Raji (cell line): ENCODE measurements around the gene TBX18.

Source experiments
- POLR2A ChIP-seq: IDR thresholded peaks from 2 replicates; pipeline ENCODE4 v1.6.1; 2011; ENCODE audit warnings: low read depth, low read length, control low read depth; ENCODE audit not compliant: insufficient read depth

The TBX18 gene

GRCh38 chr6:84681693-84682326, 82.6 kb downstream of the TBX18 start:
- TF ChIP-seq POLR2A = no peak

- TF ChIP-seq POLR2A = no peak
Observed at GRCh38 chr6:84675651-84676050, 88.7 kb downstream of the TBX18 start.

- TF ChIP-seq POLR2A = no peak
Observed at GRCh38 chr6:84674395-84674794, 90.0 kb downstream of the TBX18 start.

- TF ChIP-seq POLR2A = no peak
Observed at GRCh38 chr6:84671183-84671582, 93.2 kb downstream of the TBX18 start.

- TF ChIP-seq POLR2A = no peak
Observed at GRCh38 chr6:84669945-84670344, 94.5 kb downstream of the TBX18 start.

GRCh38 chr6:84667252-84668213, 96.9 kb downstream of the TBX18 start:
- no peak for TF ChIP-seq POLR2A

- TF ChIP-seq POLR2A = no peak
Observed at GRCh38 chr6:84665401-84665800, 99.0 kb downstream of the TBX18 start.

GRCh38 chr6:84663866-84664265, 100.5 kb downstream of the TBX18 start:
- no peak for TF ChIP-seq POLR2A

GRCh38 chr6:84657486-84657885, 106.9 kb downstream of the TBX18 start:
- no peak for TF ChIP-seq POLR2A

GRCh38 chr6:84657025-84657424, 107.4 kb downstream of the TBX18 start:
- TF ChIP-seq POLR2A = no peak

- TF ChIP-seq POLR2A = no peak
Observed at GRCh38 chr6:84653027-84653551, 111.3 kb downstream of the TBX18 start.

GRCh38 chr6:84652356-84653026, 111.9 kb downstream of the TBX18 start:
- TF ChIP-seq POLR2A = no peak

- TF ChIP-seq POLR2A = no peak
Observed at GRCh38 chr6:84651583-84651982, 112.8 kb downstream of the TBX18 start.

GRCh38 chr6:84648444-84648843, 116.0 kb downstream of the TBX18 start:
- TF ChIP-seq POLR2A = no peak

GRCh38 chr6:84645563-84646266, 118.7 kb downstream of the TBX18 start:
- TF ChIP-seq POLR2A = no peak
